ENCODE measurements around the gene SLC39A12. TPM values are rescaled to one million over a fixed set of nuclear protein-coding genes. Genes with fewer than 3 reads are reported as not detected.

The SLC39A12 gene
- total and polyA plus RNA-seq, 2 of the 8 experiments (the other 6 are each of a cell fraction or from before 2014, with no cell fraction given): not detected

DNA sequence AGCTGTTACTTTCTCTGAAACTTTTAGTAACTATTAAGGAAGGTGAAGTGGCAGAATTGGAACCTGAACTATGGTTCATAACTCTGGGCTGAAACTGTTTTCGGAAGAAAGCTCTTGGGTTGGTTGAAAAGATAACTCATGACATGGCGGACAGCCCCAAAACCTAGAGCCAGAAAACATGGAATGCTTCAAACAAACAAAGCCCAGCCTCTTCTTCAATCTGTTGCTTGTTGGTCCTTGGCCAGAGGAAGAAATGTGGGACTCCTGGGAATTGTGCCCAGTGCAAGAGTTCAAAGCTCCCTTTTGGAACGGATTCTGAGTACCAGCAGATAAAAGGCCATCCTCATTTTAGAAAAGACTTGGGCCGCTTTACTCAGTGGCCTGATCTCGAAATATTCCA lies 135.6 kb downstream of the SLC39A12 start:
- Histone ChIP-seq H3K18ac (ENCODE audit: extremely low read depth, low read length) (no peak overlapping the region), H3K4me3 (ENCODE audit: extremely low read depth in 1 of 4, insufficient read depth in 2 of 4, low read depth in 3 of 4, low read length in 4 of 4) (no peak overlapping the region), H3K79me2 (ENCODE audit: control insufficient read depth in 1 of 2, insufficient read depth in 2 of 2, low read length in 2 of 2) (no peaks in the 10 kb centered on the region), H3K14ac (ENCODE audit: insufficient read length) (no peak overlapping the region), H2BK120ac (replicated peaks; ENCODE audit: low read depth, low read length) (no peak overlapping the region), H2BK20ac (ENCODE audit: low read length) (no peak overlapping the region), H3K4ac (replicated peaks; ENCODE audit: insufficient read length, low read depth, low read length) (no peak overlapping the region), H3K9me3 (ENCODE audit: insufficient read depth in 2 of 2, low read depth in 1 of 2, low read length in 1 of 2) (no peaks in the 10 kb centered on the region), H4K91ac (replicated peaks; ENCODE audit: insufficient read length, low read length) (no peak overlapping the region), H4K20me1 (replicated peaks in 1 of 2; ENCODE audit: control insufficient read depth in 1 of 2, insufficient read depth in 2 of 2, low read length in 2 of 2) (no peaks in the 10 kb centered on the region), H3K27ac (ENCODE audit: low read depth, low read length) (no peak overlapping the region), H3K79me1 (ENCODE audit: low read depth, low read length) (no peaks in the 10 kb centered on the region), H2BK12ac (ENCODE audit: low read depth, low read length) (no peak overlapping the region), H3K27me3 (replicated peaks in 1 of 4; ENCODE audit: control insufficient read depth in 3 of 4, extremely low read depth in 1 of 4, insufficient read depth in 3 of 4, low read length in 3 of 4) (no peaks in the 10 kb centered on the region), H2AFZ (ENCODE audit: low read length) (peak overlapping the region; percentile 59; the same call in 1 of the 2 replicates), H3K56ac (replicated peaks; ENCODE audit: insufficient read length, low read depth, low read length) (no peak overlapping the region), H3K23me2 (ENCODE audit: low read depth, low read length) (no peaks in the 10 kb centered on the region; the same call in 1 of the 2 replicates), H2BK15ac (ENCODE audit: low read length) (no peak overlapping the region), H3K23ac (ENCODE audit: insufficient read length) (no peak overlapping the region), H3K9ac (replicated peaks in 1 of 4; ENCODE audit: extremely low read depth in 1 of 4, low read depth in 3 of 4, low read length in 3 of 4) (no peak overlapping the region), H3K4me2 (ENCODE audit: insufficient read depth in 1 of 2, low read depth in 2 of 2, low read length in 2 of 2) (no peak overlapping the region), H3K4me1 (replicated peaks in 1 of 4; ENCODE audit: control insufficient read depth in 3 of 4, insufficient read depth in 4 of 4, low read length in 3 of 4) (no peaks in the 10 kb centered on the region), H4K8ac (ENCODE audit: extremely low read depth, insufficient read depth, low read length) (no peak overlapping the region), H2AK5ac (ENCODE audit: low read depth, low read length) (no peak overlapping the region), H2BK5ac (ENCODE audit: low read depth, low read length) (no peak overlapping the region), H3K36me3 (ENCODE audit: control insufficient read depth in 2 of 4, insufficient read depth in 4 of 4, low read length in 3 of 4) (no peaks in the 10 kb centered on the region), H4K5ac (ENCODE audit: insufficient read length, low read depth, low read length) (no peak overlapping the region)
- ChIA-PET POLR2A (ENCODE audit: partially characterized antibody) (no interaction called here), CTCF (ENCODE audit: partially characterized antibody) (no interaction called here)
- DNase-seq (ENCODE audit: low read depth in 1 of 2, low spot score in 2 of 2): no peak
- no peak for TF ChIP-seq TCF12 (IDR thresholded peaks at IDR 0.05; ENCODE audit: low read depth, low read length)
- TF ChIP-seq CBX8 (IDR thresholded peaks at IDR 0.05; ENCODE audit: borderline replicate concordance, low read depth, low read length): no peak
- no peak for TF ChIP-seq JUN (IDR thresholded peaks at IDR 0.05; ENCODE audit: low read depth, low read length)
- TF ChIP-seq KDM5A (IDR thresholded peaks at IDR 0.05; ENCODE audit: low read length): no peak
- TF ChIP-seq, protein P1, sequence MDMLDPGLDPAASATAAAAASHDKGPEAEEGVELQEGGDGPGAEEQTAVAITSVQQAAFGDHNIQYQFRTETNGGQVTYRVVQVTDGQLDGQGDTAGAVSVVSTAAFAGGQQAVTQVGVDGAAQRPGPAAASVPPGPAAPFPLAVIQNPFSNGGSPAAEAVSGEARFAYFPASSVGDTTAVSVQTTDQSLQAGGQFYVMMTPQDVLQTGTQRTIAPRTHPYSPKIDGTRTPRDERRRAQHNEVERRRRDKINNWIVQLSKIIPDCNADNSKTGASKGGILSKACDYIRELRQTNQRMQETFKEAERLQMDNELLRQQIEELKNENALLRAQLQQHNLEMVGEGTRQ (IDR thresholded peaks at IDR 0.05; ENCODE audit: low read length): no peak
- TF ChIP-seq TBP (IDR thresholded peaks at IDR 0.05; ENCODE audit: low read depth, low read length): no peak
- TF ChIP-seq KDM1A (IDR thresholded peaks at IDR 0.05; ENCODE audit: borderline replicate concordance, low read length): no peak
- no peak for TF ChIP-seq HDAC6 (IDR thresholded peaks at IDR 0.05; ENCODE audit: low read depth, low read length)
- TF ChIP-seq RXRA (IDR thresholded peaks at IDR 0.05; ENCODE audit: insufficient read depth, low read depth, low read length): no peak
- no peak for TF ChIP-seq ASH2L (IDR thresholded peaks at IDR 0.05; ENCODE audit: low read length)
- no peak for TF ChIP-seq SIX5 (IDR thresholded peaks at IDR 0.05; ENCODE audit: low read depth, low read length)
- no peak for TF ChIP-seq RNF2 (IDR thresholded peaks at IDR 0.05; ENCODE audit: borderline replicate concordance, low read depth, low read length, missing control alignments, poor library complexity, severe bottlenecking)
- TF ChIP-seq SIN3A (conservative IDR thresholded peaks at IDR 0.05 in 1 of 2, IDR thresholded peaks at IDR 0.05 in 1 of 2; ENCODE audit: low read depth in 1 of 2, low read length in 2 of 2): no peak
- WGBS, 2 experiments (ENCODE audit: extremely low coverage in 1 of 2, insufficient coverage in 1 of 2, insufficient read length in 1 of 2, insufficient replicate concordance in 2 of 2, low coverage in 1 of 2, low lambda C conversion rate in 2 of 2, missing lambda C conversion rate in 1 of 2): 91% methylated on average over 5 of the region's 5 CpGs; no CpG with 5 or more reads in 1 of the 2 experiments
- no peak for FAIRE-seq
